HEK293 (cell line): ENCODE data around the gene GABBR2.

ENCODE experiments used
- KLF10 ChIP-seq: fragments of 450-650 bp; IDR thresholded peaks from 2 replicates; pipeline ENCODE4 v1.5.1; 2018; ENCODE audit warnings: missing biosample characterization, mild to moderate bottlenecking, missing genetic modification characterization
- REST ChIP-seq: fragments of 450-650 bp; formaldehyde crosslinking; IDR thresholded peaks from 2 replicates; pipeline ENCODE4 v1.5.1; 2016; ENCODE audit warnings: missing biosample characterization, missing genetic modification characterization
- SCRT1 ChIP-seq: fragments of 450-650 bp; formaldehyde crosslinking; IDR thresholded peaks from 2 replicates; pipeline ENCODE4 v1.5.1; 2016; ENCODE audit warnings: missing biosample characterization, missing genetic modification characterization, borderline replicate concordance
- ZBTB49 ChIP-seq: fragments of 450-650 bp; formaldehyde crosslinking; IDR thresholded peaks from 2 replicates; pipeline ENCODE4 v1.5.1; 2016; ENCODE audit warnings: missing biosample characterization, missing genetic modification characterization, low read depth
- ZNF121 ChIP-seq: fragments of 450-650 bp; formaldehyde crosslinking; IDR thresholded peaks from 2 replicates; pipeline ENCODE4 v1.5.1; 2016; ENCODE audit warnings: missing biosample characterization, missing genetic modification characterization
- ZNF274 ChIP-seq, 2 experiments: fragments of 200-500 bp in 1 of 2; fragments of 450-650 bp in 1 of 2; sonication (Bioruptor generic) in 1 of 2; formaldehyde crosslinking in 1 of 2; IDR thresholded peaks; 2 replicates each; pipeline versions ENCODE4 v1.5.1 to v1.6.1; 2014 to 2016; ENCODE audit warnings: borderline replicate concordance in 1 of 2, inconsistent platforms in 1 of 2, low read length in 1 of 2, missing biosample characterization in 1 of 2, missing genetic modification characterization in 1 of 2
- ZNF560 ChIP-seq: fragments of 450-650 bp; formaldehyde crosslinking; IDR thresholded peaks from 2 replicates; pipeline ENCODE4 v1.5.1; 2017; ENCODE audit warnings: missing biosample characterization, missing genetic modification characterization, borderline replicate concordance
- TF ChIP-seq, protein P1 (sequence below): fragments of 450-650 bp; formaldehyde crosslinking; IDR thresholded peaks from 2 replicates; pipeline ENCODE4 v1.5.1; 2016; ENCODE audit warnings: missing biosample characterization, missing genetic modification characterization
- TF ChIP-seq, protein P2 (sequence below): fragments of 450-650 bp; formaldehyde crosslinking; IDR thresholded peaks from 2 replicates; pipeline ENCODE4 v1.5.1; 2016; ENCODE audit warnings: missing biosample characterization, missing genetic modification characterization

- TF ChIP-seq ZNF121 (tag by site-specific recombination) (no peak), REST (tag by site-specific recombination) (no peak), SCRT1 (tag by site-specific recombination) (no peak), ZNF274 (IDR thresholded peaks at IDR 0.05; ENCODE audit: low read length) (no peak), ZNF274 (tag by site-specific recombination; IDR thresholded peaks at IDR 0.05; ENCODE audit: borderline replicate concordance) (no peak), KLF10 (tag by site-specific recombination) (no peak), ZNF560 (no peak), ZBTB49 (no peak)
- TF ChIP-seq, protein P1, sequence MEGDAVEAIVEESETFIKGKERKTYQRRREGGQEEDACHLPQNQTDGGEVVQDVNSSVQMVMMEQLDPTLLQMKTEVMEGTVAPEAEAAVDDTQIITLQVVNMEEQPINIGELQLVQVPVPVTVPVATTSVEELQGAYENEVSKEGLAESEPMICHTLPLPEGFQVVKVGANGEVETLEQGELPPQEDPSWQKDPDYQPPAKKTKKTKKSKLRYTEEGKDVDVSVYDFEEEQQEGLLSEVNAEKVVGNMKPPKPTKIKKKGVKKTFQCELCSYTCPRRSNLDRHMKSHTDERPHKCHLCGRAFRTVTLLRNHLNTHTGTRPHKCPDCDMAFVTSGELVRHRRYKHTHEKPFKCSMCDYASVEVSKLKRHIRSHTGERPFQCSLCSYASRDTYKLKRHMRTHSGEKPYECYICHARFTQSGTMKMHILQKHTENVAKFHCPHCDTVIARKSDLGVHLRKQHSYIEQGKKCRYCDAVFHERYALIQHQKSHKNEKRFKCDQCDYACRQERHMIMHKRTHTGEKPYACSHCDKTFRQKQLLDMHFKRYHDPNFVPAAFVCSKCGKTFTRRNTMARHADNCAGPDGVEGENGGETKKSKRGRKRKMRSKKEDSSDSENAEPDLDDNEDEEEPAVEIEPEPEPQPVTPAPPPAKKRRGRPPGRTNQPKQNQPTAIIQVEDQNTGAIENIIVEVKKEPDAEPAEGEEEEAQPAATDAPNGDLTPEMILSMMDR (tag by site-specific recombination): no peak
- TF ChIP-seq, protein P2, sequence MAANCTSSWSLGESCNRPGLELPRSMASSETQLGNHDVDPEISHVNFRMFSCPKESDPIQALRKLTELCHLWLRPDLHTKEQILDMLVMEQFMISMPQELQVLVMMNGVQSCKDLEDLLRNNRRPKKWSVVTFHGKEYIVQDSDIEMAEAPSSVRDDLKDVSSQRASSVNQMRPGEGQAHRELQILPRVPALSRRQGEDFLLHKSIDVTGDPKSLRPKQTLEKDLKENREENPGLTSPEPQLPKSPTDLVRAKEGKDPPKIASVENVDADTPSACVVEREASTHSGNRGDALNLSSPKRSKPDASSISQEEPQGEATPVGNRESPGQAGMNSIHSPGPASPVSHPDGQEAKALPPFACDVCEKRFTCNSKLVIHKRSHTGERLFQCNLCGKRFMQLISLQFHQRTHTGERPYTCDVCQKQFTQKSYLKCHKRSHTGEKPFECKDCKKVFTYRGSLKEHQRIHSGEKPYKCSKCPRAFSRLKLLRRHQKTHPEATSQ (tag by site-specific recombination): no peak
Observed at GRCh38 chr9:98558575-98558974, 150.2 kb downstream of the GABBR2 start.
